Measurements from ENCODE around the gene ITGB3BP. TPM values are rescaled to one million over a fixed set of nuclear protein-coding genes. Genes with fewer than 3 reads are reported as not detected.

Gene ITGB3BP
- total RNA-seq, 2 experiments from 2014 or later, result 91.5 to 97.0 TPM

- Histone ChIP-seq H3K9me2 (ENCODE audit: insufficient read depth, low read length) (no peaks in the 10 kb centered on the region), H3K4me2 (ENCODE audit: low read length) (no peak overlapping the region), H3K36me3 (ENCODE audit: insufficient read depth, low read length) (no peaks in the 10 kb centered on the region), H3K4me1 (ENCODE audit: insufficient read depth, low read length, poor library complexity, severe bottlenecking) (no peaks in the 10 kb centered on the region), H3K4me3 (ENCODE audit: low read depth, low read length, poor library complexity, severe bottlenecking) (no peak overlapping the region), H3K9me3 (ENCODE audit: low read length) (no peaks in the 10 kb centered on the region), H3K79me2 (ENCODE audit: insufficient read depth, low read depth, low read length) (no peaks in the 10 kb centered on the region), H2AFZ (ENCODE audit: low read length) (no peak overlapping the region), H4K20me1 (ENCODE audit: insufficient read depth, low read length) (no peaks in the 10 kb centered on the region), H3K27ac (ENCODE audit: low read depth, low read length, poor library complexity, severe bottlenecking) (no peak overlapping the region)
- intact Hi-C loops (cut with micrococcal nuclease; ENCODE audit: unreplicated experiment), result no loop called here
- no peak for DNase-seq (ENCODE audit: low spot score)
- ChIA-PET POLR2A (interaction anchor here (0.6 kb wide), 1 partner anchor 211 kb away, joined by 3 read pairs; no protein-coding TSS in a partner anchor), CTCF (ENCODE audit: unreplicated experiment) (no interaction called here)
- BruUV-seq (replicated peaks), result no TSS peak
- TF ChIP-seq EZH2phosphoT487 (IDR thresholded peaks at IDR 0.05; ENCODE audit: borderline replicate concordance, low read depth, low read length) (no peak), CTCF (conservative IDR thresholded peaks at IDR 0.05; ENCODE audit: low read length) (no peak)
Observed at GRCh38 chr1:63548877-63549276, 25.9 kb upstream of the ITGB3BP start.

GRCh38 chr1:63548303-63548702 is 25.3 kb upstream of the ITGB3BP start:
- intact Hi-C loops (cut with micrococcal nuclease; ENCODE audit: unreplicated experiment), result no loop called here
- Histone ChIP-seq H3K9me2 (ENCODE audit: insufficient read depth, low read length) (no peaks in the 10 kb centered on the region), H3K4me2 (ENCODE audit: low read length) (no peak overlapping the region), H3K9me3 (ENCODE audit: low read length) (no peaks in the 10 kb centered on the region), H3K27ac (ENCODE audit: low read depth, low read length, poor library complexity, severe bottlenecking) (no peak overlapping the region), H3K79me2 (ENCODE audit: insufficient read depth, low read depth, low read length) (no peaks in the 10 kb centered on the region), H2AFZ (ENCODE audit: low read length) (no peak overlapping the region), H3K36me3 (ENCODE audit: insufficient read depth, low read length) (no peaks in the 10 kb centered on the region), H3K4me1 (ENCODE audit: insufficient read depth, low read length, poor library complexity, severe bottlenecking) (no peaks in the 10 kb centered on the region), H4K20me1 (ENCODE audit: insufficient read depth, low read length) (no peaks in the 10 kb centered on the region), H3K4me3 (ENCODE audit: low read depth, low read length, poor library complexity, severe bottlenecking) (no peak overlapping the region)
- TF ChIP-seq EZH2phosphoT487 (IDR thresholded peaks at IDR 0.05; ENCODE audit: borderline replicate concordance, low read depth, low read length), result no peak
- no peak for TF ChIP-seq CTCF (conservative IDR thresholded peaks at IDR 0.05; ENCODE audit: low read length)
- ChIA-PET CTCF (ENCODE audit: unreplicated experiment) (no interaction called here), POLR2A (no interaction called here)
- no peak for DNase-seq (ENCODE audit: low spot score)
- no TSS peak for BruUV-seq (replicated peaks)

- no peaks in the 10 kb centered on the region for H3K36me3 ChIP-seq (ENCODE audit: insufficient read depth, low read length)
- no peaks in the 10 kb centered on the region for H3K9me2 ChIP-seq (ENCODE audit: insufficient read depth, low read length)
- H3K79me2 ChIP-seq (ENCODE audit: insufficient read depth, low read depth, low read length), result no peaks in the 10 kb centered on the region
- no peaks in the 10 kb centered on the region for H3K9me3 ChIP-seq (ENCODE audit: low read length)
- no peak overlapping the region for H3K27ac ChIP-seq (ENCODE audit: low read depth, low read length, poor library complexity, severe bottlenecking)
- CTCF ChIA-PET (ENCODE audit: unreplicated experiment), result no interaction called here
- TF ChIP-seq CTCF (conservative IDR thresholded peaks at IDR 0.05; ENCODE audit: low read length), result no peak
- no peak for TF ChIP-seq EZH2phosphoT487 (IDR thresholded peaks at IDR 0.05; ENCODE audit: borderline replicate concordance, low read depth, low read length)
- no peak overlapping the region for H2AFZ ChIP-seq (ENCODE audit: low read length)
- H3K4me3 ChIP-seq (ENCODE audit: low read depth, low read length, poor library complexity, severe bottlenecking), result no peak overlapping the region
- BruUV-seq (replicated peaks), result no TSS peak
- no peak overlapping the region for H3K4me2 ChIP-seq (ENCODE audit: low read length)
- POLR2A ChIA-PET, result no interaction called here
- intact Hi-C loops (cut with micrococcal nuclease; ENCODE audit: unreplicated experiment), result no loop called here
- no peaks in the 10 kb centered on the region for H4K20me1 ChIP-seq (ENCODE audit: insufficient read depth, low read length)
- no peaks in the 10 kb centered on the region for H3K4me1 ChIP-seq (ENCODE audit: insufficient read depth, low read length, poor library complexity, severe bottlenecking)
- DNase-seq (ENCODE audit: low spot score), result no peak
Observed at GRCh38 chr1:63547621-63548294, 24.7 kb upstream of the ITGB3BP start.

Measured in OCI-LY7 (cell line).